Measurements from ENCODE around the gene CMSS1.

GRCh38 chr3:99921377-99921695, 103.7 kb downstream of the CMSS1 start:
- TF ChIP-seq CTCF (IDR thresholded peaks at IDR 0.05; ENCODE audit: poor library complexity, severe bottlenecking) (no peak), REST (IDR thresholded peaks at IDR 0.05; ENCODE audit: borderline replicate concordance) (no peak), EP300 (conservative IDR thresholded peaks at IDR 0.05; ENCODE audit: poor library complexity, severe bottlenecking) (no peak), POLR2AphosphoS5 (IDR thresholded peaks at IDR 0.05) (no peak), SMC3 (conservative IDR thresholded peaks at IDR 0.05; ENCODE audit: poor library complexity) (no peak), MXI1 (conservative IDR thresholded peaks at IDR 0.05; ENCODE audit: poor library complexity, severe bottlenecking) (no peak), RAD21 (conservative IDR thresholded peaks at IDR 0.05) (no peak), TAF1 (IDR thresholded peaks at IDR 0.05; ENCODE audit: low read depth) (no peak), EZH2 (IDR thresholded peaks at IDR 0.05; ENCODE audit: borderline replicate concordance, insufficient read depth, low read length, poor library complexity, severe bottlenecking) (no peak)
